Gastroesophageal sphincter (tissue), 4 donors: ENCODE data around the gene ANAPC2. TPM values are rescaled to one million over a fixed set of nuclear protein-coding genes. Genes with fewer than 3 reads are reported as not detected.

ENCODE experiments used
- ATAC-seq: fragments of 150-250 bp; one replicate; pipeline ENCODE4 v1.9.1; 2016; ENCODE audit warnings: mild to moderate bottlenecking, moderate library complexity
- H3K27ac ChIP-seq, 4 donors: fragments of 200-600 bp; sonication (generic) in 3 of 4; 1 replicate in 3 of 4; 2 replicates in 1 of 4; pipeline ENCODE4 v1.5.1; 2016 to 2019
- H3K27me3 ChIP-seq: fragments of 200-600 bp; sonication (generic); one replicate; pipeline ENCODE4 v1.5.1; 2019
- H3K36me3 ChIP-seq, 2 donors: fragments of 200-600 bp; sonication (generic); one replicate each; pipeline ENCODE4 v1.5.1; 2019; ENCODE audit warnings: control low read depth in 1 of 2
- H3K4me1 ChIP-seq, 3 donors: fragments of 200-600 bp; sonication (generic); 1 replicate in 2 of 3; 2 replicates in 1 of 3; pipeline ENCODE4 v1.5.1; 2016 to 2019; ENCODE audit warnings: control low read depth in 2 of 3
- H3K4me3 ChIP-seq, 2 donors: fragments of 200-600 bp; sonication (generic); one replicate each; pipeline ENCODE4 v1.5.1; 2019; ENCODE audit warnings: mild to moderate bottlenecking in 1 of 2, moderate library complexity in 1 of 2
- H3K9me3 ChIP-seq, 3 donors: fragments of 200-600 bp; sonication (generic); one replicate each; pipeline ENCODE4 v1.5.1; 2017 to 2019; ENCODE audit warnings: control low read depth in 2 of 3
- CTCF ChIP-seq, 4 experiments: fragments of 200-600 bp in 2 of 4; fragments of 450-650 bp in 2 of 4; sonication (generic) in 1 of 4; IDR thresholded peaks; one replicate each; pipeline ENCODE4 v1.5.1; 2017 to 2019; ENCODE audit warnings: antibody characterized with exemption in 4 of 4, mild to moderate bottlenecking in 2 of 4, moderate library complexity in 2 of 4
- EP300 ChIP-seq: sonication (generic); formaldehyde crosslinking; IDR thresholded peaks from one replicate; pipeline ENCODE4 v1.6.1; 2017; ENCODE audit warnings: antibody characterized with exemption, mild to moderate bottlenecking
- POLR2A ChIP-seq, 2 donors: fragments of 450-650 bp; IDR thresholded peaks; one replicate each; pipeline ENCODE4 v1.6.1; 2017; ENCODE audit warnings: antibody characterized with exemption in 2 of 2, mild to moderate bottlenecking in 2 of 2, moderate library complexity in 1 of 2
- POLR2AphosphoS5 ChIP-seq: sonication (generic); formaldehyde crosslinking; IDR thresholded peaks from one replicate; pipeline ENCODE4 v1.6.1; 2017; ENCODE audit warnings: antibody characterized with exemption
- WGBS, 2 donors: methylation state at CpG; one replicate each; pipeline ENCODE4 v1.1.5; 2018; ENCODE audit warnings: low coverage in 1 of 2; 5-methylcytosine and 5-hydroxymethylcytosine counted together
- total RNA-seq, 4 donors: library from RNA; depleted of rRNA; stranded (reverse); fragments of >200 nt; gene quantifications; one replicate each; pipeline ENCODE4 v1.1.0, GENCODE V29; 2016

Gene ANAPC2
- total RNA-seq, 4 donors from 2014 or later, result 11.9 to 32.1 (median 23.7) TPM

GRCh38 chr9:137160054-137160425 lies 28.3 kb downstream of the ANAPC2 start:
- H3K36me3 ChIP-seq, result no peaks in the 10 kb centered on the region
- H3K9me3 ChIP-seq, result no peaks in the 10 kb centered on the region
- peaks cover 100% of the 10 kb centered on the region for H3K27me3 ChIP-seq
- peaks cover 0 to 43% (median 21%) of the 10 kb centered on the region in 3 donors for H3K4me1 ChIP-seq
- no peak overlapping the region for H3K4me3 ChIP-seq
- TF ChIP-seq POLR2AphosphoS5, result no peak
- TF ChIP-seq EP300, result no peak
- no peak for TF ChIP-seq CTCF (IDR thresholded peaks at IDR 0.05)
- TF ChIP-seq POLR2A (IDR thresholded peaks at IDR 0.05), result no peak
- WGBS, 2 donors, result 55 to 70% methylated on average over 2 to 7 of the region's 17 CpGs
- H3K27ac ChIP-seq, result no peak overlapping the region
- ATAC-seq, result no peak

DNA sequence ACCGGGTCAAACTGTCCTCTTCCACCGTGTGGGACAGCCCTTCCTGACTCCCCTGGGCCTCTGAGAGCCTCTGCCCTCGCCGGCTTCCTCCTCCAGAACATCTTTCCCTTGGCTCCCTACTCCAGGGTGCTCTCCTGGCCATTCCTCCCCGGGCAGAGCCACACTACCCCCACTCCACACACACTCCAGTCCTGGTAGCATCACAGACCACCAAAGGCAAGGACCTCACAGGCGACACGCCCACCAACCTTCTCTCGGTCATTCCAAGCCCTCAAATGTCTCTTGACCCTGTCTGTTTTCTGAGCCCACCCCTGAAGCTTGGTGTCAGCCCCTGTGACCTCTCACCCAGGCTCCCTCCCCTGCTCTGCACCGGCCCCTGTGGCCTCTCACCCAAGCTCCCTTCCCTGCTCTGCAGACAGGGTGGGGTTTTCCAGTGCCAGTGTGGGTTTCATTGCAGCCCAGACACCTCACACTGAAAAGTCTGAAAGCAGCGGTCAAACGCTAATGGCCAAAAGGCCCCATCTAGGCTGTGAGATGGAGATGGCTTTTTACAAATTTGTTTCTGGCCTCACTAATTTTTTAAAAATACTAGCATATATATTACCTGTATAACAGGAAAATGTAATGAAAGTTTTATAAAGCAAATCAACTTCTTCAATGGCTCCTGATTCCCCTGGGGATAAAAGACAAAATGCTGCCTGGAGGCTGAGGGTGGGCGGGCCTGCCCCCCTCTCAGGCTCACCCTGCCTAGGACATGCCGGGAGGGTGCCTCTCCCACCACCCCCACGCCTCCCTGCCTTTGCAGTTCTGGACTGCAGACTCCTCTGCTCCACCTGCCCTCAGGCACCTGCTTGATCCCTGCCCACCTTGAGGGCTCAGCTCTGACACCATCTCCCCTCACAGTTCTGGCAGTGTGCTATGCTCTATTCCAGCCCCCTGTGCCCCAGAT lies 29.0 kb downstream of the ANAPC2 start:
- Histone ChIP-seq H3K4me3 (no peak overlapping the region), H3K36me3 (no peaks in the 10 kb centered on the region), H3K27ac (no peak overlapping the region), H3K27me3 (peaks cover 100% of the 10 kb centered on the region), H3K4me1 (peaks cover 0 to 43% (median 21%) of the 10 kb centered on the region in 3 donors), H3K9me3 (no peaks in the 10 kb centered on the region)
- TF ChIP-seq POLR2AphosphoS5, result no peak
- TF ChIP-seq CTCF (IDR thresholded peaks at IDR 0.05), result no peak
- no peak for TF ChIP-seq POLR2A (IDR thresholded peaks at IDR 0.05)
- TF ChIP-seq EP300, result no peak
- 23 to 29% methylated on average over 11 to 12 of the region's 14 CpGs for WGBS, 2 donors
- no peak for ATAC-seq

- Histone ChIP-seq H3K4me1 (peaks cover 0 to 40% (median 21%) of the 10 kb centered on the region in 3 donors), H3K27me3 (peaks cover 96% of the 10 kb centered on the region), H3K4me3 (no peak overlapping the region), H3K9me3 (no peaks in the 10 kb centered on the region), H3K36me3 (no peaks in the 10 kb centered on the region), H3K27ac (no peak overlapping the region)
- WGBS, 2 donors, result 0 to 7% methylated on average over 1 to 2 of the region's 4 CpGs
- ATAC-seq, result no peak
- TF ChIP-seq POLR2AphosphoS5 (no peak), CTCF (IDR thresholded peaks at IDR 0.05) (no peak), POLR2A (IDR thresholded peaks at IDR 0.05) (no peak), EP300 (no peak)
Measured at GRCh38 chr9:137158625-137159024, 29.7 kb downstream of the ANAPC2 start.

DNA sequence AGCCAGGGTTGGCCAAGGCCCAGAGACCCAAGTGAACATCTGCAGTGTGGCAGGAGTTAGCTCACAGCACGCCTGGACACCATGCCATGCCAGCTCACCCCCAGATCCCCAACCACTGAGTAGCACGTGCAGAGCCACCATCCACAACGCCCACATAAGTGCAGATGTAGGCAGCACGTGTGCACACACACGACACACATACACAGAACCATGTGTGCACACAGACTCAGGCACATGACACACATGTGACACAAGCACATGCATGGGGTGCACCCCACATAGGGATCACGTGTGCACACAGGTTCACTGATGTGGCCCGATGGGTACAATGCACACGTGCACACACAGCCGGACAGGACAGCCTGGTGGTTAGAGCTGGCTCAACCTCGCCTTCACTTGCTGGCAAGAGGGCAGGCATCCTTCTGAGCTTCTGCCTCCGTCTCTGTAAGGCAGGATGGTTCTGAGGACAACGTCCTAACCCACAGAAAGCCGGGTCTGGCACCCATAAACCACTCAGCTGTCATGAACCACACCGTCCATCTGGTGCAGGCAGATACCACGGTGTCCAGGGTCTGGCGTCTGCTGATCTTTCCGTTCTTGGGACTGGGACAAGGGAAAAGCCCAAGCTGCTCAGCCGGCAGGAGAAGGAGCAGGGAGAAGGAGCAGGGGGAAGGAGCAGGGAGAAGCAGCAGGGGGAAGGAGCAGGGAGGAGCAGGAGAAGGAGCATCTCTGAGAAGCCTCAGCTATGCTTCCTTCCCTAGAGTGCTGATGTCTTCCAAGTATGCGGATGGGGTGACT lies 30.5 kb downstream of the ANAPC2 start:
- no peak for ATAC-seq
- H3K27me3 ChIP-seq, result peaks cover 91% of the 10 kb centered on the region
- peaks cover 0 to 32% (median 15%) of the 10 kb centered on the region in 3 donors for H3K4me1 ChIP-seq
- 16 to 48% methylated on average over 4 to 6 of the region's 19 CpGs for WGBS, 2 donors
- no peaks in the 10 kb centered on the region for H3K9me3 ChIP-seq
- no peak for TF ChIP-seq POLR2AphosphoS5
- TF ChIP-seq CTCF (IDR thresholded peaks at IDR 0.05), result no peak
- no peak for TF ChIP-seq POLR2A (IDR thresholded peaks at IDR 0.05)
- TF ChIP-seq EP300, result no peak
- H3K36me3 ChIP-seq, result no peaks in the 10 kb centered on the region
- H3K27ac ChIP-seq, result no peak overlapping the region
- no peak overlapping the region for H3K4me3 ChIP-seq
